Type B pancreatic cell (in vitro differentiated cells): ENCODE results near the gene CD34. TPM values are rescaled to one million over a fixed set of nuclear protein-coding genes. Genes with fewer than 3 reads are reported as not detected.

Source experiments
- DNase-seq: peaks from one replicate; pipeline ENCODE4 v3.0.0; 2021; ENCODE audit warnings: mixed read lengths; ENCODE audit not compliant: unreplicated experiment; ENCODE audit errors: extremely low spot score
- H3K27ac Mint-ChIP-seq: 2 replicates; pipeline ENCODE4 v1.8.0; 2021; ENCODE audit warnings: mild to moderate bottlenecking, mixed read lengths
- H3K27me3 Mint-ChIP-seq: 2 replicates; pipeline ENCODE4 v1.8.0; 2021; ENCODE audit warnings: mixed read lengths
- H3K36me3 Mint-ChIP-seq: 2 replicates; pipeline ENCODE4 v1.8.0; 2021; ENCODE audit warnings: mixed read lengths
- H3K4me1 Mint-ChIP-seq: one replicate; pipeline ENCODE4 v1.8.0; 2021; ENCODE audit warnings: mixed read lengths; ENCODE audit not compliant: unreplicated experiment
- H3K4me3 Mint-ChIP-seq: 2 replicates; pipeline ENCODE4 v1.8.0; 2021; ENCODE audit warnings: mild to moderate bottlenecking, mixed read lengths
- H3K9me3 Mint-ChIP-seq: 2 replicates; pipeline ENCODE4 v1.8.0; 2021; ENCODE audit warnings: mixed read lengths
- total RNA-seq: library from RNA; stranded (reverse); gene quantifications from 2 replicates; pipeline ENCODE4 v1.2.1, GENCODE V29; 2021; ENCODE audit warnings: low replicate concordance
- TF ChIP-seq, protein P1 (sequence below): fragments of 200-600 bp; sonication (generic); conservative IDR thresholded peaks from 2 replicates; pipeline ENCODE4 v1.5.0; 2021; ENCODE audit warnings: antibody characterized with exemption, mild to moderate bottlenecking

The CD34 gene
- total RNA-seq, 1 donor from 2014 or later, result 0.34 TPM

DNA sequence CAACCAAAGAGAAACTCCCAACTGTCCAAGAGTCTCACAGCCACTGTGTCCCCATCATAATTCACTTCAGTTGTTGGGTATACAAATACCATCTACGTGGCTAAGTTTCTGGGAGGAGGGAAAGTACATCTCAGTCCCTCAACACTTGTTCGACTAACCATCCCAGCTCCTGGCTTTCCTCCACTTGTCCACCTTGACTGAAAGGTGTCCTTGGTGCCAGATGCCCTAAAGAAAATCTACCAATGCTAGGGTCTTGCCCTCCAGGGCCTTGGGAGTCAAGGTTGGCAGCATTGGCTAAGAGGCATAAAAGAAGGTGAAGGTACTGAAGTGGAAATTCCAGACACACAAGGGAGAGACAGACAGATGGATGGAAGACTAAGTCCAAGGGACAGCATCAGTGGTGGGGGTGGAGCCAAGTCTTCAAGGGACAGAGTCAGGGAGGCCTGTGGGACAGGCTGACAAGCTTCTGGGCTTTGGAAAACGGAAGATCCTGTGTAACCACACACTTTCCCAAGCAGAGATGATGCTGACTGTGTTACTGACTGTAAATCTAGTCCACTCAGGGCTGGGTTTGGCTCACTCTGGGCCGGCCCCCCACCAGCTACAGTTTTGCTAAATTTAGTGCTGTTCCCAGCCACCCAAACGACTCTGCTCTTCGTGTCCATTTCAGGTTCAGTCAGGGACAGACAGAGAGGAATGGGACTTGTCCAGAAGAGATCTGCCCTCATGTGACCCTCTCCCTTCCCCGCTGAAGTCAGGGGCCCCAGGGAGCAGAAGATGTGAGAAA lies 60.1 kb downstream of the CD34 start:
- Mint-ChIP-seq H3K36me3 (peaks cover 5% of the 10 kb centered on the region), H3K27ac (no peak overlapping the region), H3K9me3 (no peaks in the 10 kb centered on the region), H3K4me1 (peaks cover 17% of the 10 kb centered on the region), H3K27me3 (no peaks in the 10 kb centered on the region), H3K4me3 (no peak overlapping the region)
- DNase-seq, result no peak
- TF ChIP-seq, protein P1, sequence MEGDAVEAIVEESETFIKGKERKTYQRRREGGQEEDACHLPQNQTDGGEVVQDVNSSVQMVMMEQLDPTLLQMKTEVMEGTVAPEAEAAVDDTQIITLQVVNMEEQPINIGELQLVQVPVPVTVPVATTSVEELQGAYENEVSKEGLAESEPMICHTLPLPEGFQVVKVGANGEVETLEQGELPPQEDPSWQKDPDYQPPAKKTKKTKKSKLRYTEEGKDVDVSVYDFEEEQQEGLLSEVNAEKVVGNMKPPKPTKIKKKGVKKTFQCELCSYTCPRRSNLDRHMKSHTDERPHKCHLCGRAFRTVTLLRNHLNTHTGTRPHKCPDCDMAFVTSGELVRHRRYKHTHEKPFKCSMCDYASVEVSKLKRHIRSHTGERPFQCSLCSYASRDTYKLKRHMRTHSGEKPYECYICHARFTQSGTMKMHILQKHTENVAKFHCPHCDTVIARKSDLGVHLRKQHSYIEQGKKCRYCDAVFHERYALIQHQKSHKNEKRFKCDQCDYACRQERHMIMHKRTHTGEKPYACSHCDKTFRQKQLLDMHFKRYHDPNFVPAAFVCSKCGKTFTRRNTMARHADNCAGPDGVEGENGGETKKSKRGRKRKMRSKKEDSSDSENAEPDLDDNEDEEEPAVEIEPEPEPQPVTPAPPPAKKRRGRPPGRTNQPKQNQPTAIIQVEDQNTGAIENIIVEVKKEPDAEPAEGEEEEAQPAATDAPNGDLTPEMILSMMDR, result no peak

GRCh38 chr1:207849646-207850045 lies 61.3 kb downstream of the CD34 start:
- Mint-ChIP-seq H3K36me3 (peaks cover 5% of the 10 kb centered on the region), H3K4me1 (peaks cover 22% of the 10 kb centered on the region), H3K27ac (no peak overlapping the region), H3K27me3 (no peaks in the 10 kb centered on the region), H3K4me3 (no peak overlapping the region), H3K9me3 (no peaks in the 10 kb centered on the region)
- TF ChIP-seq, protein P1, result no peak
- no peak for DNase-seq

DNA sequence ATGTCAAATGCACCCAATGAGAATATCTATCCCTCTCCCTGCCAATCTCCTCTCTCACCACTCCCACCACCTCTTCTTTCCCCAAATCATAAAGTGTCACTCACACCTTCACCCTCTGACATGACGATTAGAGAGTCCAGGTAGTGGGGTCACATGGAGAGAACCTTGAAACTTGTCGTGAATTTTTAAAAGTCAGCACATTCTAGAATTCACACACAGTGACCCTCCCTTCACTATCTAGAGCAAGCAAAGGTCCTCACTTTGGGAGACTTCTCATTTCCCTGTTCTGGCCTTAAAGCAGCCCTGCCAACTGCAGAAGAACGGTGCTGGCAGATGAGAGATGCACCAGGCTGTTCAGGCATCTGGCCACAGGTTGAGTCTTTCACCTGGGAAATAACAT lies 61.9 kb downstream of the CD34 start:
- H3K36me3 Mint-ChIP-seq, result peaks cover 5% of the 10 kb centered on the region
- peaks cover 22% of the 10 kb centered on the region for H3K4me1 Mint-ChIP-seq
- peak overlapping the region; percentile 34 for H3K27ac Mint-ChIP-seq
- H3K4me3 Mint-ChIP-seq, result no peak overlapping the region
- TF ChIP-seq, protein P1, result no peak
- no peaks in the 10 kb centered on the region for H3K9me3 Mint-ChIP-seq
- H3K27me3 Mint-ChIP-seq, result no peaks in the 10 kb centered on the region
- DNase-seq, result no peak

DNA sequence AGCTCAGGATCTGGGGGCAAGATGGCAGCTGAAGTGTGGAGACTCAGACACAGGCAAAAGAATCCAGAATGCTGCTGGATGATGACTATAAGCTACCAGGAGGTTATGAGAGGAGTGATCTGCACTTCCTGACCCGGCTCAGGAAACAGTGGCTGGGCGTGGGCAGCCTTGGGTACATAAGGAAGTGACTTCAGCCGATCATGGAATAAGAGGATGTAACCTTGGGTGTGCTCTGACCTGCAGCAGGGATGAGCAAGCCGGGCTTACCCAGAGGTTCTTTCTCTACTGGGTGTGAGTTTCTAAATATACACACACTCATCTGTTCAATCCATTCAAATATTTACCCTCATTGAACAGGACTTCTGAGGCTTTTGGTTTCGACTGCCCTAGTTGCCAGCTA lies 62.7 kb downstream of the CD34 start:
- Mint-ChIP-seq H3K27ac (peak overlapping the region; percentile 28), H3K27me3 (no peaks in the 10 kb centered on the region), H3K4me3 (no peak overlapping the region), H3K4me1 (peaks cover 14% of the 10 kb centered on the region), H3K36me3 (peaks cover 5% of the 10 kb centered on the region), H3K9me3 (no peaks in the 10 kb centered on the region)
- no peak for DNase-seq
- TF ChIP-seq, protein P1, result no peak

DNA sequence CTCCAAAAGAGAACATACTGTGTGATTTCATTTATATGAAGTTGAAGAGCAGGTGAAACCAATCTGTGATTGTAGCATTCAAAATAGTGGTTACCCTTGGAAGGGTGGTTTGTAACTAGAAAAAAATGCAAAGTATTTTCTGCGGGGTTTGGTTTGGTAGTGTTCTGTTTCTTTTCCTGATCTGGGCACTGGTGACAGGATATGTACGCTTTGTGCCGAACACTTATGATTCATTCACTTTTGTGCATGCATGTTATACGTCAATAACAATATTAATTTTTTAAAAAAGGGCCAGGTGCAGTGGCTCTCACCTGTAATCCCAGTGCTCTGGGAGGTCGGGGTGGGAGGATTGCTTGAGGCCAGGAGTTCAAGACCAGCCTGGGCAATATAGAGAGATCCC lies 63.8 kb downstream of the CD34 start:
- Mint-ChIP-seq H3K27ac (no peak overlapping the region), H3K36me3 (peaks cover 5% of the 10 kb centered on the region), H3K4me3 (no peak overlapping the region), H3K4me1 (peaks cover 10% of the 10 kb centered on the region), H3K27me3 (no peaks in the 10 kb centered on the region), H3K9me3 (no peaks in the 10 kb centered on the region)
- no peak for DNase-seq
- TF ChIP-seq, protein P1, result no peak
